Keratinocyte (primary cell): ENCODE measurements around the gene GRIA4. TPM values are rescaled to one million over a fixed set of nuclear protein-coding genes. Genes with fewer than 3 reads are reported as not detected.

Experiments
- DNase-seq: peaks from one replicate; pipeline ENCODE4 v3.0.0-alpha.2; 2011; ENCODE audit warnings: low read depth, missing footprints, low spot score
- FAIRE-seq: peaks from 2 replicates; lab custom pipeline; 2011; peaks lifted over from hg19 to GRCh38; lab: Jason Lieb, UNC
- H2AFZ ChIP-seq: 2 replicates; pipeline ENCODE4 v1.6.0; 2012; ENCODE audit warnings: low read length, control low read depth, inconsistent platforms; ENCODE audit not compliant: control insufficient read depth
- H3K27ac ChIP-seq: 2 replicates; pipeline ENCODE4 v1.5.1; 2011; ENCODE audit warnings: low read length; ENCODE audit not compliant: control insufficient read depth, insufficient read depth
- H3K27me3 ChIP-seq: 3 replicates; pipeline ENCODE4 v1.6.0; 2011; ENCODE audit warnings: low read length; ENCODE audit not compliant: control insufficient read depth, insufficient read depth; ENCODE audit errors: extremely low read depth
- H3K36me3 ChIP-seq, 2 experiments: 2 replicates in 1 of 2; 3 replicates in 1 of 2; pipeline ENCODE4 v1.5.1; 2011; ENCODE audit warnings: low read length in 2 of 2, mild to moderate bottlenecking in 1 of 2; ENCODE audit not compliant: control insufficient read depth in 2 of 2, insufficient read depth in 2 of 2; ENCODE audit errors: extremely low read depth in 1 of 2
- H3K4me1 ChIP-seq: 3 replicates; pipeline ENCODE4 v1.5.1; 2011; ENCODE audit warnings: low read length; ENCODE audit not compliant: control insufficient read depth, insufficient read depth; ENCODE audit errors: extremely low read depth
- H3K4me2 ChIP-seq: 3 replicates; pipeline ENCODE4 v1.6.0; 2011; ENCODE audit warnings: low read depth, low read length; ENCODE audit not compliant: control insufficient read depth, insufficient read depth; ENCODE audit errors: extremely low read depth
- H3K4me3 ChIP-seq, 3 experiments: fragments of 200-600 bp in 1 of 3; sonication (generic) in 1 of 3; 2 replicates in 2 of 3; 3 replicates in 1 of 3; pipeline ENCODE4 v1.5.1; 2011 to 2016; ENCODE audit warnings: low read length in 3 of 3, mild to moderate bottlenecking in 3 of 3, control low read depth in 2 of 3, inconsistent platforms in 1 of 3, low read depth in 1 of 3, mixed read lengths in 1 of 3, mixed run types in 1 of 3, moderate library complexity in 1 of 3; ENCODE audit not compliant: control insufficient read depth in 2 of 3, insufficient read depth in 2 of 3; ENCODE audit errors: extremely low read depth in 1 of 3
- H3K79me2 ChIP-seq: 2 replicates; pipeline ENCODE4 v1.6.0; 2012; ENCODE audit warnings: low read length; ENCODE audit not compliant: control insufficient read depth, insufficient read depth
- H3K9ac ChIP-seq: 3 replicates; pipeline ENCODE4 v1.6.0; 2011; ENCODE audit warnings: low read length; ENCODE audit not compliant: control insufficient read depth, insufficient read depth; ENCODE audit errors: extremely low read depth
- H3K9me1 ChIP-seq: 3 replicates; pipeline ENCODE4 v1.6.0; 2011; ENCODE audit warnings: low read length; ENCODE audit not compliant: control insufficient read depth, insufficient read depth; ENCODE audit errors: extremely low read depth
- H3K9me3 ChIP-seq: 2 replicates; pipeline ENCODE4 v1.5.1; 2012; ENCODE audit warnings: low read depth, low read length; ENCODE audit not compliant: control insufficient read depth
- H4K20me1 ChIP-seq: 3 replicates; pipeline ENCODE4 v1.6.0; 2011; ENCODE audit warnings: low read length; ENCODE audit not compliant: control insufficient read depth, insufficient read depth; ENCODE audit errors: extremely low read depth
- EZH2 ChIP-seq: IDR thresholded peaks from one replicate; pipeline ENCODE4 v1.6.1; 2012; ENCODE audit warnings: inconsistent platforms, mild to moderate bottlenecking, low read length, moderate library complexity
- dilution Hi-C: fragments of 300-500 bp; cut with MboI; formaldehyde crosslinking; loops from one replicate; pipeline ENCODE4 v1.7.0; 2020; ENCODE audit warnings: low sequenced_read_pairs; ENCODE audit not compliant: extremely low pct_ligation_motif_present
- polyA plus RNA-seq, 5 experiments: library from polyadenylated mRNA; depleted of rRNA in 3 of 5; stranded (reverse) in 3 of 5; stranded (forward) in 1 of 5; unstranded in 1 of 5; fragments of >200 nt; gene quantifications; 1 replicate in 1 of 5; 2 replicates in 3 of 5; 3 replicates in 1 of 5; pipeline versions ENCODE4 v1.2.1 to v1.2.3, GENCODE V29; 2011 to 2012; ENCODE audit warnings: missing spikeins in 2 of 5, low read depth in 1 of 5, low replicate concordance in 1 of 5
- TF ChIP-seq, protein P1 (sequence below), 3 experiments: IDR thresholded peaks in 1 of 3; conservative IDR thresholded peaks in 1 of 3; optimal IDR thresholded peaks in 1 of 3; 2 replicates in 2 of 3; 3 replicates in 1 of 3; pipeline versions ENCODE3 to v1.5.1; 2011; ENCODE audit warnings: low read length in 3 of 3, mild to moderate bottlenecking in 3 of 3, moderate library complexity in 2 of 3, control low read depth in 1 of 3, inconsistent platforms in 1 of 3; ENCODE audit not compliant: insufficient read depth in 2 of 3; ENCODE audit errors: extremely low read depth in 1 of 3

Gene GRIA4
- polyA plus RNA-seq, 1 donor (not counting 4 experiments of a cell fraction or from before 2014, with no cell fraction given), result not detected

DNA sequence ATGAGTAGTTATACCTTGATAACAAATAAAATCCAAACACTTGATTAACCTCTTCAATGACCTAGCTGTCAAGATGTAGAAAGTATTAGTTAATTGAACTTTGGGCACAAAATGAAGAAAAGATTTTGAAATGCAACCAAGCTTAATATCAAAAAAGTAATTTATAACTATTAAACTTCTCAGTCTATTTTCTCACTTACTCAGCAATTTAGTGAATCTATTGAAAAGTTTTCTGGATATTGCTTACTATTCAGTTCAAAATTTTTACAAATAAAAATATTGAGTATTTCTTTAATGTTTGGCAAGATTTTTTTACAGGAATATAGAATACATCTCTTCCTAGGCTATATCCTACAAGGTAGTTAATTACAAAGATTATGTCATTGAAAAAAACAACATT is 192.5 kb downstream of the GRIA4 start:
- no peaks in the 10 kb centered on the region for H4K20me1 ChIP-seq
- H3K27ac ChIP-seq, result no peak overlapping the region
- H3K9me1 ChIP-seq, result no peaks in the 10 kb centered on the region
- no peaks in the 10 kb centered on the region for H3K36me3 ChIP-seq
- TF ChIP-seq, protein P1, sequence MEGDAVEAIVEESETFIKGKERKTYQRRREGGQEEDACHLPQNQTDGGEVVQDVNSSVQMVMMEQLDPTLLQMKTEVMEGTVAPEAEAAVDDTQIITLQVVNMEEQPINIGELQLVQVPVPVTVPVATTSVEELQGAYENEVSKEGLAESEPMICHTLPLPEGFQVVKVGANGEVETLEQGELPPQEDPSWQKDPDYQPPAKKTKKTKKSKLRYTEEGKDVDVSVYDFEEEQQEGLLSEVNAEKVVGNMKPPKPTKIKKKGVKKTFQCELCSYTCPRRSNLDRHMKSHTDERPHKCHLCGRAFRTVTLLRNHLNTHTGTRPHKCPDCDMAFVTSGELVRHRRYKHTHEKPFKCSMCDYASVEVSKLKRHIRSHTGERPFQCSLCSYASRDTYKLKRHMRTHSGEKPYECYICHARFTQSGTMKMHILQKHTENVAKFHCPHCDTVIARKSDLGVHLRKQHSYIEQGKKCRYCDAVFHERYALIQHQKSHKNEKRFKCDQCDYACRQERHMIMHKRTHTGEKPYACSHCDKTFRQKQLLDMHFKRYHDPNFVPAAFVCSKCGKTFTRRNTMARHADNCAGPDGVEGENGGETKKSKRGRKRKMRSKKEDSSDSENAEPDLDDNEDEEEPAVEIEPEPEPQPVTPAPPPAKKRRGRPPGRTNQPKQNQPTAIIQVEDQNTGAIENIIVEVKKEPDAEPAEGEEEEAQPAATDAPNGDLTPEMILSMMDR (optimal IDR thresholded peaks at IDR 0.05 in 1 of 3, IDR thresholded peaks at IDR 0.05 in 1 of 3, conservative IDR thresholded peaks at IDR 0.05 in 1 of 3; ENCODE audit: extremely low read depth in 1 of 3, insufficient read depth in 2 of 3, low read length in 3 of 3), result no peak
- TF ChIP-seq EZH2, result no peak
- DNase-seq (no peak), FAIRE-seq (no peak)
- dilution Hi-C loops, result no loop called here
- H3K27me3 ChIP-seq, result no peaks in the 10 kb centered on the region
- no peaks in the 10 kb centered on the region for H3K4me1 ChIP-seq
- no peak overlapping the region for H3K9ac ChIP-seq
- H3K4me3 ChIP-seq, result no peak overlapping the region
- no peak overlapping the region for H2AFZ ChIP-seq
- no peaks in the 10 kb centered on the region for H3K79me2 ChIP-seq
- H3K4me2 ChIP-seq, result no peak overlapping the region
- no peaks in the 10 kb centered on the region for H3K9me3 ChIP-seq

GRCh38 chr11:105811242-105811641 is 201.4 kb downstream of the GRIA4 start:
- Histone ChIP-seq H3K4me3 (no peak overlapping the region), H3K9me1 (no peaks in the 10 kb centered on the region), H3K4me1 (no peaks in the 10 kb centered on the region), H3K79me2 (no peaks in the 10 kb centered on the region), H2AFZ (no peak overlapping the region), H3K36me3 (no peaks in the 10 kb centered on the region), H3K27ac (no peak overlapping the region), H3K9me3 (no peaks in the 10 kb centered on the region), H3K4me2 (no peak overlapping the region), H3K27me3 (no peaks in the 10 kb centered on the region), H3K9ac (no peak overlapping the region), H4K20me1 (no peaks in the 10 kb centered on the region)
- dilution Hi-C loops, result no loop called here
- TF ChIP-seq, protein P1 (optimal IDR thresholded peaks at IDR 0.05 in 1 of 3, IDR thresholded peaks at IDR 0.05 in 1 of 3, conservative IDR thresholded peaks at IDR 0.05 in 1 of 3; ENCODE audit: extremely low read depth in 1 of 3, insufficient read depth in 2 of 3, low read length in 3 of 3), result no peak
- no peak for TF ChIP-seq EZH2
- DNase-seq (no peak), FAIRE-seq (no peak)
